Heart right ventricle (tissue), 16 donors: ENCODE measurements around the gene PGBD1. TPM values are rescaled to one million over a fixed set of nuclear protein-coding genes. Genes with fewer than 3 reads are reported as not detected.

Source experiments
- ATAC-seq, 8 donors: fragments of 200-7000 bp; cut with Tn5 transposase; one replicate each; pipeline ENCODE4 v1.9.1; 2020; ENCODE audit warnings: mild to moderate bottlenecking in 8 of 8, moderate library complexity in 8 of 8, moderate number of reproducible peaks in 1 of 8
- DNase-seq, 2 donors: peaks; one replicate each; pipeline ENCODE4 v3.0.0-alpha.2; 2020
- H3K27ac ChIP-seq, 10 donors: fragments of 200-600 bp; sonication (generic) in 2 of 10; one replicate each; pipeline versions ENCODE4 v1.5.0 to v1.8.0; 2020 to 2022; ENCODE audit warnings: mild to moderate bottlenecking in 3 of 10
- H3K27me3 ChIP-seq, 7 donors: fragments of 200-600 bp; one replicate each; pipeline ENCODE4 v1.8.0; 2021 to 2022; ENCODE audit warnings: mild to moderate bottlenecking in 2 of 7
- H3K36me3 ChIP-seq, 9 donors: fragments of 200-600 bp; sonication (generic) in 1 of 9; one replicate each; pipeline versions ENCODE4 v1.5.0 to v1.8.0; 2020 to 2022; ENCODE audit warnings: mild to moderate bottlenecking in 2 of 9
- H3K4me1 ChIP-seq, 9 donors: fragments of 200-600 bp; sonication (generic) in 1 of 9; one replicate each; pipeline versions ENCODE4 v1.5.0 to v1.8.0; 2020 to 2022; ENCODE audit warnings: mild to moderate bottlenecking in 4 of 9
- H3K4me3 ChIP-seq, 10 donors: fragments of 200-600 bp; sonication (generic) in 2 of 10; one replicate each; pipeline versions ENCODE4 v1.5.0 to v1.8.0; 2020 to 2022; ENCODE audit warnings: mild to moderate bottlenecking in 7 of 10, moderate library complexity in 2 of 10
- H3K9me3 ChIP-seq, 11 donors: fragments of 200-600 bp in 10 of 11; sonication (generic) in 2 of 11; one replicate each; pipeline versions ENCODE4 v1.5.0 to v1.8.0; 2013 to 2022; ENCODE audit warnings: mild to moderate bottlenecking in 2 of 11, control low read depth in 1 of 11, moderate library complexity in 1 of 11
- WGBS, 2 donors: extraction: QIAGEN DNeasy Blood & Tissue Kit; methylation state at CpG; one replicate each; pipeline ENCODE4 v1.1.7; 2013; ENCODE audit warnings: inconsistent platforms in 1 of 2; 5-methylcytosine and 5-hydroxymethylcytosine counted together
- intact Hi-C, 10 donors: fragments of 100-400 bp; cut with DNase I; formaldehyde crosslinking; loops; one replicate each; pipeline versions ENCODE4 v1.11.1 to v1.14.2; 2022
- polyA plus RNA-seq, 2 donors: library from polyadenylated mRNA; stranded (reverse); fragments of 200-250 nt; gene quantifications; one replicate each; pipeline ENCODE4 v1.2.3, GENCODE V29; 2013
- total RNA-seq, 10 donors: library from RNA; stranded (reverse); fragmentation: NEBNext Ultra II Directional in 3 of 10; extraction: Animal tissue kit (Norgen Biotek cat#: 25700) in 3 of 10; gene quantifications; one replicate each; pipeline versions ENCODE4 v1.2.1 to v1.2.4, GENCODE V29; 2021 to 2023
- TF ChIP-seq, protein P1 (sequence below), 9 donors: fragments of 200-600 bp; sonication (generic) in 2 of 9; IDR thresholded peaks; one replicate each; pipeline versions ENCODE4 v1.5.0 to v1.8.0; 2021 to 2022; ENCODE audit warnings: antibody characterized with exemption in 9 of 9, mild to moderate bottlenecking in 5 of 9, moderate library complexity in 1 of 9
- donor health status: Arrhythmogenic right ventricular cardiomyopathy.
- donor health status: ischemic (EF 13 %, LVEDD 7.1; RV severe dilation, severe dysfunction).
- donor health status: healthy with polysubstance abuse.
- donor health status: DM: no; HTN: yes; CAD: no.
- donor health status: DM: no; HTN: no; CAD: no.
- donor health status: ischemic (EF 25% LVEDD 6.9; RV normal size, moderate dysfunction).
- donor health status: ischemic (EF 25% LVEDD 5.7; RV mildly dilated, moderate dysfunction).
- donor health status: healthy.
- donor health status: DM: yes; HTN: yes; CAD: no.
- donor health status: Ischemic cardiomyopathy.
- donor health status: ischemic (EF 35%, LVEDD 5.7; RV mildly dilated, moderate dysfunction).
- donor health status: nonischemic (EF 11% LVEDD 7.7; RV severe dilation, severe dysfunction).
- donor health status: DM: yes; HTN: yes; CAD: no.
- donor health status: PGD.
- donor health status: ischemic (EF 29% LVEDD 5.4; RV normal size, mild dysfunction).
- donor health status: nonischemic (EF 23%, LVEDD 6.1; RV moderate dilation, normal function).

PGBD1 gene
- total and polyA plus RNA-seq, 12 donors: 1.6 to 4.6 (median 2.8) TPM

DNA sequence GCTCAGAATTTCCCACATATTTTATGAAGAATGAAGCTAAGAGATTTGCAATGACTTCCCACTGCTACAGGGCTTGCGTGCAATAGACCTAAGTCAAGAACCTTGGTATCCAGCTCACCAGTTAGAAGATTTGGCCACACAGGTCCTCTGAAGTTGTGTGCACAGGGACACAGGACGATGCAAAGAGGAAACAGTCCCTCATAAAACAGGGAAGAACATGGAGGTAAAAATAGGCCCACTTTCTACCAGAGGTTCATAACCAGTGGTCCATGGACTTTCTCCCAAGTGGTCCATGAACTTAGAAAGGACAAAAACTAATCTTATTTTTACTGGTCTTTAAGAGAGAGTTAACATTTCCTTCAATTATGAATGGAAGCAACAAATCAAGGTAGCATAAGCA, 30.6 kb upstream of the PGBD1 start:
- H3K4me3 ChIP-seq: peak overlapping the region in 8 of 10 donors; percentile 74 to 98 (median 90)
- H3K9me3 ChIP-seq: no peaks in the 10 kb centered on the region
- H3K36me3 ChIP-seq: peaks cover 0 to 40% (median 16%) of the 10 kb centered on the region in 9 donors
- 79 to 83% methylated on average over 2 of the region's 2 CpGs for WGBS, 2 donors
- ATAC-seq: no peak
- TF ChIP-seq, protein P1, sequence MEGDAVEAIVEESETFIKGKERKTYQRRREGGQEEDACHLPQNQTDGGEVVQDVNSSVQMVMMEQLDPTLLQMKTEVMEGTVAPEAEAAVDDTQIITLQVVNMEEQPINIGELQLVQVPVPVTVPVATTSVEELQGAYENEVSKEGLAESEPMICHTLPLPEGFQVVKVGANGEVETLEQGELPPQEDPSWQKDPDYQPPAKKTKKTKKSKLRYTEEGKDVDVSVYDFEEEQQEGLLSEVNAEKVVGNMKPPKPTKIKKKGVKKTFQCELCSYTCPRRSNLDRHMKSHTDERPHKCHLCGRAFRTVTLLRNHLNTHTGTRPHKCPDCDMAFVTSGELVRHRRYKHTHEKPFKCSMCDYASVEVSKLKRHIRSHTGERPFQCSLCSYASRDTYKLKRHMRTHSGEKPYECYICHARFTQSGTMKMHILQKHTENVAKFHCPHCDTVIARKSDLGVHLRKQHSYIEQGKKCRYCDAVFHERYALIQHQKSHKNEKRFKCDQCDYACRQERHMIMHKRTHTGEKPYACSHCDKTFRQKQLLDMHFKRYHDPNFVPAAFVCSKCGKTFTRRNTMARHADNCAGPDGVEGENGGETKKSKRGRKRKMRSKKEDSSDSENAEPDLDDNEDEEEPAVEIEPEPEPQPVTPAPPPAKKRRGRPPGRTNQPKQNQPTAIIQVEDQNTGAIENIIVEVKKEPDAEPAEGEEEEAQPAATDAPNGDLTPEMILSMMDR (IDR thresholded peaks at IDR 0.05): no peak
- peaks cover 9 to 36% (median 22%) of the 10 kb centered on the region in 9 donors for H3K4me1 ChIP-seq
- DNase-seq: no peak
- H3K27ac ChIP-seq: no peak overlapping the region
- intact Hi-C loops: loop anchor here in 6 of 10 donors (5.0 to 10.0 kb wide), 4 partner anchors 33 to 116 kb away; no protein-coding TSS in a partner anchor
- no peaks in the 10 kb centered on the region for H3K27me3 ChIP-seq

DNA sequence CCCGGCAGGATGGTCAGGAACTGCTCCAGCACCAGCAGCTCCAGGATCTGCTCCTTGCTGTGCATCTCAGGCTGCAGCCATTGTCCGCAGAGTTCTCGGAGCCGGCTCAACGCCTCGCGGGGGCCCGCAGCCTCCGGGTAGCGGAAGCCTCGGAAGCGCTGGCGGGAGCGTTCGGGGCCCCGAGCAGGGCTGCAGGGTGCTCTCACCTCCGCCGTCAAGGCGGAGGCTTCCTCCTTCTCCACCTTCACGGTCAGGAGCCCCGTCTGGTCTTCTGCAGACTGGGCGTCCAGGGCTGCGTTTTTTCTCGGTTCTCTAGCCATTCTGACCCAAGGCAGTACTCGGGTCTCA, 29.7 kb upstream of the PGBD1 start:
- peaks cover 9 to 36% (median 22%) of the 10 kb centered on the region in 9 donors for H3K4me1 ChIP-seq
- H3K27me3 ChIP-seq: no peaks in the 10 kb centered on the region
- H3K4me3 ChIP-seq: peak overlapping the region; percentile 59 to 98 (median 89)
- H3K9me3 ChIP-seq: no peaks in the 10 kb centered on the region
- H3K27ac ChIP-seq: peak overlapping the region in 9 of 10 donors; percentile 28 to 87 (median 68)
- ATAC-seq (peak; percentile 13 to 48 (median 46)), DNase-seq (no peak)
- peaks cover 0 to 32% (median 10%) of the 10 kb centered on the region in 9 donors for H3K36me3 ChIP-seq
- 0% methylated on average over 25 of the region's 25 CpGs for WGBS, 2 donors
- intact Hi-C loops: loop anchor here in 6 of 10 donors (1.0 to 10.0 kb wide), 5 partner anchors 15 to 117 kb away; no protein-coding TSS in a partner anchor
- TF ChIP-seq, protein P1 (IDR thresholded peaks at IDR 0.05): no peak

DNA sequence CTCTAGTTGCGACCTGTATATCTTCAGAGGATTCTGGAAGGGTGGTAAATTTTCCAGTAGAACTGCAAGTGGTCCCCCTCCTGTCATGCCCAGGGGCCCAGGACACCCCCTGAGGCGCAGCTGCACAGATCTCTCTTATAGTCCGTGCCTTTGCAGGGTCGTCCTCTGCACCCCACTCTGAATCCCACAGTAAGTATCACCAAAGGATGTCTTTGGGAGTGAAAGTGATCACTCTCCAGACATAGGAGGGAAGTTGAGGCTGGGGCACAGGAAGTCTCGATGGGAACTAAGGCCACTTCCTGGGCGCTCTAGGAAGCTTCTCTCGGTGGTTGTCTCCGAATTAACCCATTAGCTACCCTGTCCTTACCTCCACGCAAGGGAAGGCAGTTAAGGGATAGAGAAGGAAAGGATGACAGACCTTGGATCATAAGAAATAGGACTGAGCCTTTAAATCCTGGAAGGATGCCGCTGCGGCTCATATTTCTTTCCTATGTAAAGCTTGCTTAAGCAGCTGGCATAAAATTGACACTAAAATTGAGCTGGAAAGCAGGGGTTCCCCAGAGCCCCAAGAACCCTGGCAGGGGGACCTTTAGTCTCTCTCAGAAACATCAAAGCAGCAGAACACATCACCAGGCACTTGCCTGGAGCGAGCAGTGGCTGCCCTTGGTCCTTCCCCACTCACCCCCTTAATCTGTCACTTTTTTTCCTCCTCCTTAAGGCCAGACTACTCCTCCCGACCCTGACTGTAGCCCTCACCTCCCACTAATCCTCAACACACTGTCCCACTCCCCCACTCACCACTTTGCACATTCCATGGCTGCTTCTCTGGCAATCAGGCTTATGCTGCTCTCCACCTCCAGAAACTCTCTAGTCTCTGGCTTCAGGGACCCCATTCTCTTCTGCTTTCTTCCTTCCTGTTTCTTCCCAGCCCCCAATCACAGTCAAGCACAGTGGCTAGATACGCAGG, 29.1 kb upstream of the PGBD1 start, which contains the start of gene ZKSCAN4:
Gene ZKSCAN4, minus strand, starts transcription at position 261 of the 967 bp plus-strand sequence. CDS start 289 bp downstream, outside the sequence.
- Histone ChIP-seq H3K4me1 (peaks cover 9 to 36% (median 22%) of the 10 kb centered on the region in 9 donors), H3K4me3 (peak within 1 kb of the TSS; percentile 59 to 98 (median 89)), H3K27me3 (no peaks in the 10 kb centered on the region), H3K9me3 (no peaks in the 10 kb centered on the region), H3K27ac (peak within 1 kb of the TSS in 9 of 10 donors; percentile 28 to 87 (median 68)), H3K36me3 (peaks cover 0 to 25% (median 10%) of the 10 kb centered on the region in 9 donors)
- ATAC-seq (peak; percentile 95 to 99 (median 98)), DNase-seq (peak; percentile 46 to 94)
- 5 to 8% methylated on average over 14 of the region's 14 CpGs for whole genome bisulfite sequencing, 2 donors
- TF ChIP-seq, protein P1 (IDR thresholded peaks at IDR 0.05): no peak
- intact Hi-C loops: loop anchor here in 6 of 10 donors (1.0 to 10.0 kb wide), 5 partner anchors 14 to 117 kb away; no protein-coding TSS in a partner anchor

DNA sequence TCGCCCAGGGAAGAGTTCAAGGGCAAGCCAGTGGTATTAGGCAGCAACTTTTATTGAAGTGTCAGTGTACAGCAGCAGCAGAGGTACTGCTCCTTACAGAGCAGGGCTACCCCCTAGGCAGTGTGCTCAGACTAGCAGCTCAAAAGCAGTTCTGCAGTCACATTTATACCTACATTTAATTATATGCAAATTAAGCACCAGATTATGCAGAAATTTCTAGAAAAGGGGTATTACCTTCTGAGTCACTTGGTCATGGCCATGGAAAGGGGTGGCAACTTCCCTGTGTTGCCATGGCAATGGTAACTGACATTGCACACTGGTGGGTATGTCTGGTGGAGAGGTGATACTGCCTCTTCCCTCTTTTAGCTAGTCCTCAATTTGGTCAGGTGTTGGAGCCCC, 27.3 kb upstream of the PGBD1 start:
- Histone ChIP-seq H3K4me3 (no peak overlapping the region), H3K27me3 (no peaks in the 10 kb centered on the region), H3K4me1 (peaks cover 9 to 42% (median 24%) of the 10 kb centered on the region in 9 donors), H3K9me3 (peaks cover 0 to 8% (median 0%) of the 10 kb centered on the region in 11 donors), H3K27ac (peak overlapping the region in 1 of 10 donors; percentile 87), H3K36me3 (peaks cover 0 to 7% (median 0%) of the 10 kb centered on the region in 9 donors)
- intact Hi-C loops: loop anchor here in 6 of 10 donors (5.0 to 10.0 kb wide), 4 partner anchors 37 to 119 kb away; no protein-coding TSS in a partner anchor
- DNase-seq (no peak), ATAC-seq (no peak)
- whole genome bisulfite sequencing, 2 donors: 76 to 77% methylated on average over 1 of the region's 1 CpG
- TF ChIP-seq, protein P1 (IDR thresholded peaks at IDR 0.05): no peak
